ENCODE data around the gene CPPED1.
"Not testable (repeated sequence)": the region's sequence is repeated elsewhere in the genome, so short reads cannot be mapped to it uniquely, and the experiment has no call there.

CPPED1 gene

DNA sequence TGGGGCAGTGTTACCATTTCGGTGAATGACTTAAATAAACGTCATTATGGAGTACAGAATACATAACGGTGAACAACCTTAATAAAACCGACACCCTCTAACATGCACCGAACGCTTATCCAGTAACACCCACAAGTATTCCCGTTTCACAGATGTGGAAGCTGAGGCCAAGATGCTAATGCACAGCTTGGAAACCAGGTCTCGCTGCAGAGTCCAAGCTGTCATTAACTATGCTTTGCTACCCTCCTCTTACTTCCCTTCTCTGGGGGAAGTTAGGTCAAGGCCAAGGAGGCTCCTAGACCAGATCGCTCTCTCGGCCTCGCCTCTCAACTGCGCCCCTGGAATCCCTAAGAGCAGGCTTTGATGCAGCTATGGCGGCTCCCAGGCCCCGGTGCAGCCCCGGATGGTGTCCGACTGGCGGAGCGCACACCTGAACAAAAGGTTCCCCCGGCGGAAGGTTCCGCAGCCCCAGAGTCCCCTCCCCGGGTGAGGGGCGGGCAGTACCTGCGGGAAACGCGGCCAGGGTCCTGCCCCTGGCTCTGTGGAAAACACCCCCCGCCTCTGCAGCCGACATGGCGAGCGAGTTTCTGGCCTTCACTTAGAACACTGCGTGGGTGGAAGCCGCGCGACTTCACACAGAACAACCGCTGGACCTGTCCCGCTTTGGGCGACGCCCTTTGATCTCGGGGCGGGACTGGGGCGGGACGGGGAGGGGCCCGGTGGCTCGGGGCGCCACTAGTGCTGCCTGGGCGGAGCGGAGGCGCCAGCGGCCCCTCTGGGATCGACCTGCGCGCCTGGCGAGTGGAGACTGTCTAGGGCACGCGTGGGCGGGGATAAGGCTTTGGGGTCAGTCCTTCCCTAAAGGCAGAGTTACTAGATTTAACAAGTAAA lies at the start of gene CPPED1:
CPPED1 (minus strand) TSS at position 685 of the 891 bp plus-strand sequence; CDS start at position 574, 111 bp downstream.
- peak; percentile 93 for DNase-seq

DNA sequence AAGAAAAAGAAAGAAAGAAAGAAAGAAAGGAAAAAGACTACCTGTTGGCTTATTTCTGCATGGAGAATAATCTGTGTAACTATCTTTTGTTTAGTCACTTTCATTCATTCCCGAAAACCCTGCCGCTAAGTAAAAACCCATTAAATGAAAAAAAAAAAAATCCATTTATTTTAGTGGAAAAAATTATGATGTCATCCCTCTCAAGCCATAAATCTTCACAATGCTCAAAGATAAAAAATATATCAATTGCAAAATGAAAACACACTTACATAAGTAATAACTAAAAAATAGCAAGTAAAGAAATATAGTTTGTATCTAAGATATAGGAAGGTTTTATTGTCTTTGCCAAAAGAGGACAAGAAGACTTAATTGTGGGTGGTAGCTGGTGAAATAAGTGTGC lies 46.5 kb upstream of the CPPED1 start:
- no peak for DNase-seq

- no peak for DNase-seq
Measured at GRCh38 chr16:12846592-12846991, 42.9 kb upstream of the CPPED1 start.

DNA sequence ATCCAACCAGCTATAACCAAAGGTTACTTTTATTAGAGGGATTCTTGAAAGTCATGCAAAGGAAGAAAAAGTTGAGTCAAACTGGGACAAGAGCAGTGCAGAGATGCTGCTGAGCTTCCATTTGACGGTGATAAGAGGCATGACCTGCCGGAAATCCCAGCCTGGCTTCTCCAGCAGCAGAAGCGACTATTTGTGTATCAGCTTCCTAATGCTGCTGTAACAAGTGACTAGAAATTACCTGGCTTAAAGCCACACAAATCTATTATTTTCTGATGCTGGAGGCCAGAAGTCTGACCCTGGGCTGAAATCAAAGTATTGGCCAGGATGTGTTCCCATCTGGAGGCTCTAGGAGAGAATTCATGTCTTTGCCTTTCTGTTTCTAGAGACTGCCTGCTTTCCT lies 41.6 kb upstream of the CPPED1 start:
- DNase-seq = no peak

DNA sequence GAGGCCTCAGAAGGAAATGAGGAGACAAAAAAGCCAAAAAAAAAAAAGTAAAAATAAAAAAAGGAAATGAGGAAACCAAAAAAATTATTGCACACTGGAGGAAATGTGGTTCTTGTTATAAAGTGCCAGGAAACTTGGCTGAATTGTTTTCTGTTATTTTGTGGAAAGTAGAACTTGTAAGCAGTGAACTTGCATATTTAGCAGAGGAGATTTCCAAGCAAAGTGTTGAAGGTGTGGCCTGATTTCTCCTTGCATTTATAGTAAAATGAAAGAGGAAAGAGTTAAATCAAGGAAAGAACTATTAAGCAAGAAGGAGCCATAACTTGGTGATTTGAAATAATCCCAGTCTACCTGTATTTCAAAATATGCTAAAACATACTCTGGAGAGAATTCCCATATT lies 34.1 kb upstream of the CPPED1 start:
- no peak for DNase-seq

DNA sequence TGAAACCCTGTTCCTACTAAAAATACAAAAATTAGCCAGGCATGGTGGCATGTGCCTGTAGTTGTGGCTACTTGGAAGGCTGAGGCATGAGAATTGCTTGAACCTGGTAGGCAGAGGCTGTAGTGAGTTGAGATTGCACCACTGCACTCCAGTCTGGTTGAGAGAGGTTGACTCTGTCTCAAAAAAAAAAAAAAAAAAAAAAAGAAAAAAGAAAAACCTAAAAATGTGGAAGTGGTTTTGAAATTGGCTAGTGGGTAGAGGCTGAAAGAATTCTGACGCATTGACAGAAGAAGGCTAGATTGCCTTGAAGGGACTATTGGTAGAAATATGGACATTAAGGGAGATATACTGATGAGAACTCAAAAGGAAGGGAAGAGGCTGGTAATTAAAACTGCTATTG lies 33.6 kb upstream of the CPPED1 start:
- DNase-seq = no peak

GRCh38 chr16:12833926-12834325 lies 30.2 kb upstream of the CPPED1 start:
- no peak for DNase-seq

- no peak for DNase-seq
Measured at GRCh38 chr16:12829096-12829888, 25.6 kb upstream of the CPPED1 start.

GRCh38 chr16:12828206-12828605 lies 24.5 kb upstream of the CPPED1 start:
- no peak for DNase-seq

DNA sequence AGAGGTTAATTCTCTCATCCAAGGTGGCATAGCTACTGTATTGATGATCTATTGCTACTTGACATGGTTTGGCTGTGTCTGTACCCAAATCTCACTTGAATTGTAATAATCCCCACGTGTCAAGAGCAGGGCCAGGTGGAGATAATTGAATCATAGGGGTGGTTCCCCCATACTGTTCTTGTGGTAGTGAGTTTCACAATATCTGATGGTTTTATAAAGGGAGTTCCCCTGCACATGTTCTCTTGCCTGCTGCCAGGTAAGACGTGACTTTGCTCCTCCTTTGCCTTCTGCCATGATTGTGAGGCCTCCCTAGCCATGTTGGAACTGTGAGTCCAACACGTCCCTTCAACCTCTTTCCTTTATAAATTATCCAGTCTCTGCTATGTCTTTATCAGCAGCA lies 22.9 kb upstream of the CPPED1 start:
- peak; percentile 11 for DNase-seq

DNA sequence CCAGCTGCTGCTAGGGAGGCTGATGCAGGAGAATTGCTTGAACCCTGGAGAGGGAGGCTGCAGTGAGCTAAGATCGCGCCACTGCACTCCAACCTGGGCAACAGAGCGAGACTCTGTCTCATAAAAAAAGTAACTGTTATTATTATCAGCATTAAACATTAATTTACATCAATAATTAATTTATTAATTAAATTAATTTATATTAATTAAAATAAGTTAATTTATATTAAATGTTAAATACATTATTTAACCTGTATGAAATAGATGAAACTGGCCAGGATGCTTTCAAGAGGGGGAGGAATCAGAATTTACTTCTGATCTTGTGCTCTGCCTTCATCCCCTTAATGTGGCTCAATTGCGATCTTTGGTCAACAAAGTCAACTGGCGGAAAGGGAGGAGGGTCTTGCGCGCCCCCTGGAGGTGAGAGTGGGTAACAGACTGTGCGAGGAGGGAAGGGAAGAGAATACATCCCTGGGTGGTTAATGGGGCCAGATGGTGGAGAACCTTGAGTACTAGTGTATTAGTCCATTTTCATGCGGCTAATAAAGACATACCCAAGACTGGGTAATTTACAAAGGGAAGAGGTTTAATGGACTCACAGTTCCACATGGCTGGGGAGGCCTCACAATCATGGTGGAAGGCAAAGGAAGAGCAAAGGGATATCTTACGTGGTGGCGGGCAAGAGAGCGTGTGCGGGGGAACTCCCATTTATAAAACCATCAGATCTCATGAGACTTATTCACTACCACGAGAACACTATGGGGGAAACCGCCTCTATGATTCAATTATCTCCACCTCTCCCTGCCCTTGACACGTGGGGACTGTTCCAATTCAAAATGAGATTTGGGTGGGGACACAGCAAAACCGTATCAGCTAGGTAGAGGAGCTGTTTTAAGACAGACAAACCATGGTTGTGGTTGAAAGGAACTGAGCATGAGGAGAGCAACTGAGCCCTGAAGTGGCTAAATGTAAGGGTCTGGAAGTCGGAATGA lies 15.7 kb upstream of the CPPED1 start:
- peak; percentile 85 for DNase-seq

GRCh38 chr16:12818326-12818725 lies 14.6 kb upstream of the CPPED1 start:
- DNase-seq = no peak

GRCh38 chr16:12816791-12817214 lies 13.1 kb upstream of the CPPED1 start:
- DNase-seq = not testable (repeated sequence)

- no peak for DNase-seq
Measured at GRCh38 chr16:12815361-12815760, 11.7 kb upstream of the CPPED1 start.

DNA sequence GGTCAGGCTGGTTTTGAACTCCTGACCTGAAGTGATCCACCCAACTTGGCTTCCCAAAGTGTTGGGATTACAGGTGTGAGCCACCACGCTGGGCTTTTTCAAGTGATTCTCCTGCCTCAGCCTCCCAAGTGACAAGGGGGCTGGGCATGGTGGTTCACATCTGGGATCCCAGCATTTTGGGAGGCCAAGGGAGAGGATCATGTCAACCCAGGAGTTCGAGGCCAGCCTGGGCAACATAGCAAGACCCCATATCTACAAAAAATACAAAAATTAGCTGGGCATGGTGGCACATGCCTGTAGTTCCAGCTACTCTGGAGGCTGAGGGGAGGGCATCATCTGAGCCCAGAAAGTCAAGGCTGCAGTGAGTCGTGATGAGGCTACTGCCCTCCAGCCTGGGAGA lies 10.0 kb upstream of the CPPED1 start:
- DNase-seq = not testable (repeated sequence)

GRCh38 chr16:12813321-12813720 lies 9.6 kb upstream of the CPPED1 start:
- not testable (repeated sequence) for DNase-seq

- DNase-seq = no peak
Measured at GRCh38 chr16:12811441-12812383, 8.0 kb upstream of the CPPED1 start.

DNA sequence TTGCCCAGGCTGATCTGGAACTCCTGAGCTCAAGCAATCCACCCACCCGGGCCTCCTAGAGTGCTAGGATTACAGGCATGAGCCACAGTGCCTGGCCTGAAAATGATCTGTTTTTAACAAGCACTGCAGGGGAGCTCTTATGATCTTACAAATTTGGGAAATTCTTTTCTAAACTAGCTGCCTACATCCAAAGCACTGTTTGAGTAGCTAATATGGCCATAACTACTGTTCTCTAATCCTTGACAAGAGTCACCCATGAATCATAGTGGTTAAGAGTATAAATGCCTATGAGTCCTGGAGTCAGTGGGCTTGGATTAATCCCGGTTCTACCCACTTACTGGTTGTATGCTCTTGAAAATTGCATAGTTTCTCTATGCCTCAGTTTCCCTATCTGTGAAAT lies 1.4 kb upstream of the CPPED1 start:
- no peak for DNase-seq

- no peak for DNase-seq
Measured at GRCh38 chr16:12804395-12804794, 708 bp upstream of the CPPED1 start.

DNA sequence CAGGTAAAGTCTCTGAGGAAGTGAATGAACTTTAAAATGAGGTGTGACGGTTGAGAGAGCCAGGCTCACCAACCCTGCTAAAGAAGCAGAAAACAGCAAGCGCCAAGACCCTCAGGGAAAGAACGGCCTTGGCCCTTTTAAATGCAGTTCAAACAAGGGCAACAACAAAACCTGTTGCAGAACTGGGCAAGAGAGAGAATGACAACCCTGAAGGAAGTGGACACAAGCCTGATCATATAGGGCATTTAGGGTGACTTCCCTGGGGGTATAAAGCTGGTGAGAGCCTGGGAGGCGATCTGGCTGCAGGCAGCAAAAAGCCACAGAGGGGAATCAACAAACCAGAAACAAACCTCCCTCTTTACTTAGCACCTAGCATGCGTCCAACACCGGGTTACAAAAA lies 1.0 kb downstream of the CPPED1 start:
- no peak for DNase-seq

DNA sequence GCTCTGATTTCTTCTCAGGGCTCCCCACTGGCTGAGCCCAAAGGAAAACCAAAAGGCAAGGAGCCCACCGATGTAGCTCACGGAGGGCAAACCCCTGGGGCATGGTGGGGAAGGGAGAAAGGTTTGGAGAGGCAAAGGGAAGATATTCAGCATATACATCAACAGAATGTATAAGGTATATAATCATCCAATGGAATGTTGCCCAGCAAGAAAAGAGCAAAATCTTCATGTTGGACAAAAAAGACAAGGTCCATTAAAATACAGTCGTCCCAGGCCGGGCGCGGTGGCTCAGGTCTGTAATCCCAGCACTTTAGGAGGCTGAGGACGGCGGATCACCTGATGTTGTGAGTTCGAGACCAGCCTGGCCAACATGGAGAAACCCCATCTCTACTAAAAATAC lies 1.6 kb downstream of the CPPED1 start:
- no peak for DNase-seq
